Activated T-helper 2 cell treated with anti-CD3 and anti-CD28 coated beads, Interferon-gamma antibody, Interleukin-2, Interleukin-4, amounts not matched to agents 10 μg/mL and 5 μg/mL and 100 μg/mL, durations not matched to agents 14 hours and 24 hours and 36 hours (primary cell): ENCODE results near the gene IL17REL. TPM values are rescaled to one million over a fixed set of nuclear protein-coding genes. Genes with fewer than 3 reads are reported as not detected.

Source experiments
- DNase-seq: peaks from one replicate; pipeline ENCODE4 v3.0.0; 2021; ENCODE audit warnings: low spot score
- H3K27ac Mint-ChIP-seq: one replicate; pipeline ENCODE4 v1.8.0; 2021; ENCODE audit warnings: mixed read lengths
- H3K27me3 Mint-ChIP-seq: one replicate; pipeline ENCODE4 v1.8.0; 2021; ENCODE audit warnings: low read depth, mixed read lengths
- H3K36me3 Mint-ChIP-seq: one replicate; pipeline ENCODE4 v1.8.0; 2021; ENCODE audit warnings: low read depth, mixed read lengths
- H3K4me1 Mint-ChIP-seq: one replicate; pipeline ENCODE4 v1.8.0; 2021; ENCODE audit warnings: low read depth, mixed read lengths
- H3K4me3 Mint-ChIP-seq: one replicate; pipeline ENCODE4 v1.8.0; 2021; ENCODE audit warnings: low read depth, mild to moderate bottlenecking, moderate library complexity, mixed read lengths
- H3K9me3 Mint-ChIP-seq: one replicate; pipeline ENCODE4 v1.8.0; 2021; ENCODE audit warnings: mixed read lengths
- intact Hi-C: fragments of 100-400 bp; cut with micrococcal nuclease; formaldehyde crosslinking; loops from one replicate; pipeline ENCODE4 v1.15.1; 2023
- total RNA-seq: library from RNA; stranded (reverse); gene quantifications from 2 replicates; pipeline ENCODE4 v1.2.3, GENCODE V29; 2022

Gene IL17REL
- total RNA-seq, 1 donor from 2014 or later, result not detected

DNA sequence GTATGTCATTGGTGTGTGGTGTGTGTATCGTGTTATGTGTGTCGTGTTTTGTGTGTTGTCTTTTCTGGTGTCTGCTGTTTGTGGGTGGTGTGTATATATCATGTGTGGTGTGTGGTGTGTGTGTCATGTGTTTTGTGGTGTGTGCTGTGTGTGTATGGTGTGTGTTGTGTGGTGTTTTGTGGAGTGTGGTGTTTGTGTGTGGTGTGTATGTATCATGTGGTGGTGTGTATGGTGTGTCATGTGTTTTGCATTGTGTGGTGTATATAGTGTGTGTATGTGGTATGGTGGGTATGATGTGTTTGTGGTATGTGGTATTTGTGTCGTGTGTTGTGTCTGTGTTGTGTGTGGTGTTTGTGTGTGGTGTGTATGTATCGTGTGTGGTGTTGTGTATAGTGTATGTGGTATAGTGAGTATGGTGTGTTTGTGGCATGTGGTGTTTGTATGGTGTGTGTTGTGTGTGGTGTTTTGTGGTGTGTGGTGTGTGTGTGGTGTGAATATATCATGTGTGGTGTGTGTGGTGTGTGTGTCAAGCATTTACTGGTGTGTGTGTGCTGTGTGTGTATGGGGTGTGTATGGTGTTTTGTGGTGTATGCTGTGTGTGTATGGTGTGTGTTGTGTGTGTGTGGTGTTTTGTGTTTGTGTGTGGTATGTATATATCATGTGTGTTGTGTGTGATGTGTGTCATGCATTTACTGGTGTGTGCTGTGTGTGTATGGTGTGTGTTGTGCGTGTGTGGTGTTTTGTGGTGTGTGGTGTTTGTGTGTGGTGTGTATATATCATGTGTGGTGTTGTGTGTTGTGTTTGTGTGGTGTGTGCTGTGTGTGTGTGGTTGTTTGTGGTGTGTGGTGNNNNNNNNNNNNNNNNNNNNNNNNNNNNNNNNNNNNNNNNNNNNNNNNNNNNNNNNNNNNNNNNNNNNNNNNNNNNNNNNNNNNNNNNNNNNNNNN, 39.3 kb downstream of the IL17REL start:
- H3K4me1 Mint-ChIP-seq, result peaks cover 22% of the 10 kb centered on the region
- no peak overlapping the region for H3K27ac Mint-ChIP-seq
- H3K36me3 Mint-ChIP-seq, result peaks cover 7% of the 10 kb centered on the region
- H3K4me3 Mint-ChIP-seq, result no peak overlapping the region
- DNase-seq, result no peak
- intact Hi-C loops, result no loop called here
- H3K27me3 Mint-ChIP-seq, result no peaks in the 10 kb centered on the region
- H3K9me3 Mint-ChIP-seq, result peaks cover 5% of the 10 kb centered on the region

DNA sequence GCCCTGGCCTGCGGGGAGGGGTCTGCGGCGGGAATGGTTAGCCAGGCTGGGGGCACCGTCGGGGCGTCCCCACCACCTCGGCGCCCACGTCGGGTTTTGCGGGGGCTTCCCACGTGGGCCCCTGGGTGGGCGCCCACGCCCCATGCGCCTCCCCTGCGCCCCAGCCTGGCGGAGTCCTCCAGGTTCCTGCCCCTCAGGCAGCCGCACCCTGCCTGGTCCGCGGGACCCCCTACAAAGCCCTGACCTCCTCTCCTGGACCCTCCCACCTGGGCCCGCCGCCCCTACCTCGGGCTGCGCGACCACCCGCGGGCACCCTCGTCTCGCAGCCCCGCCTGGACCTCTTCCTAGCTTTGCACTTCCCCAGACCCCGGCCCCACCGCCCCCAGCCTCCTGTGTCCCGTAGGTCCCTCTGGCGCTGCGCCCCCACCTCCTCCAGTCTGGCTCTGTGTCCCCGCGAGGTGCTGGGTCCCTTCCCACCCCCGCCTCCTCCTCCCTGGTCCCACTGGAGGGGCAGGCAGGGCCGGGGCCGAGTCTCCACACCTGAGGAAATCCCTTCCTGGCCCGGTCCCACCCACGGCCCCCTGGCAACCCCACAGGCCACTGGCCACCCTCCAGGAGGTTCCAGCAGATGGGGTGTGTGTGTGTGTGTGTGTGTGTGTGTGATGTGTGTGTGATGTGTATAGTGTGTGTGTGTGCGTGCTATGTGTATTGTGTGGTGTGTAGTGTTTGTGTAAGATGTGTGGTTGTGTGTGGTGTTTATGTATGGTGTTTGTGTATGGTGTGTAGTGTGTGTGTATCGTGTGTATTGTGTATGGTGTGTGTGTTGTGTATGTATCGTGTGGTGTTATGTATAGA, 40.2 kb downstream of the IL17REL start:
- Mint-ChIP-seq H3K36me3 (peaks cover 7% of the 10 kb centered on the region), H3K4me1 (peaks cover 25% of the 10 kb centered on the region), H3K4me3 (no peak overlapping the region), H3K9me3 (peaks cover 5% of the 10 kb centered on the region), H3K27ac (no peak overlapping the region), H3K27me3 (no peaks in the 10 kb centered on the region)
- DNase-seq, result no peak
- intact Hi-C loops, result no loop called here

DNA sequence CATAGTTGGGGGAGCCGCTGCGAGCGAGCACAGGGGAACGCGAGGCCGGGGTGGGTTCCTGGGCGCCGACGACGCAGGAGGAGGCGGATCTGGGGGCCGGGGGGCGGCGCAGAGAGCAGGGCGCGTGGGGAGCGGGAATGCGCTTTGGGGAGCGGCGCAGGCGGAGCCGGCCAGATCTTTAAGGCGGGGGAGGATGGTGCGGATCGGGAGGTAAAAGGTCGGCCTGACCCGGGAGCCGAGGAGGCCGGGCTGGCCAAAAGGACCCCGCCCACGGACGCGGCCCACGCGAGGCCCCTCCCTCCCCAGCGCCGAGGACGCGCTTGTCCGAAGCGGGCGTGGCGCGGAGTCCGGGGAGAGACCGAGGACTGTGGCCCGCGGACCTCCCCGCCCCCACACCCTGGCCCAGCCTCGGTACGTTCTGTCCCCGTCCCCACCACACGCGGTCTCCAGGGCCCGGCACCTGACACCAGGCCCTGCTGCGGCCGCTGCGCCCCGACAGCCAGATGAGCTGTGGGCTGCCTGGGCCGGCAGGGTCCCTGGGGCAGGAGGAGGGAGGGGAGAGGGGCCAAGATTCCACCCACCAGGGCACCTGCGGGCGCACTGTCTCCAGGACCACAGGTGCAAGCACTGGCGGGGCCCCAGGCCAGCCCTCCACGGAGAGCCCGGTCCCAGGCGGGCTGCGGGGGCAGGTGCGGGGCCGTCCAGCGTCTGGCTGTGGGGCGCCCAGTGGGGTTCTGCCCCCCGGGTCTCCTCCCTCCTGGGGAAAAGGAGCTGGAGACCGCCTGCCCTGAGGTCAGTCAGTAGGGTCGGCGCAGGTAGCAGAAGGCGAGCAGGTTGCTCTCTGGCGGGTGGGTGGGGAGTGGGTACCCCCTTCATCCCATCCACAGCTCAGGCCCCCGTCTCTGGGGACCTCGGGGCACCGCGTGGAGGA, 41.1 kb downstream of the IL17REL start:
- Mint-ChIP-seq H3K27ac (peak overlapping the region; percentile 88), H3K36me3 (peaks cover 5% of the 10 kb centered on the region), H3K27me3 (no peaks in the 10 kb centered on the region), H3K4me3 (peak overlapping the region; percentile 77), H3K9me3 (peaks cover 5% of the 10 kb centered on the region), H3K4me1 (peaks cover 21% of the 10 kb centered on the region)
- intact Hi-C loops, result loop anchor here (2.0 kb wide), 4 partner anchors 35 to 229 kb away; partner anchors contain the start of gene SELENOO
- DNase-seq, result no peak

DNA sequence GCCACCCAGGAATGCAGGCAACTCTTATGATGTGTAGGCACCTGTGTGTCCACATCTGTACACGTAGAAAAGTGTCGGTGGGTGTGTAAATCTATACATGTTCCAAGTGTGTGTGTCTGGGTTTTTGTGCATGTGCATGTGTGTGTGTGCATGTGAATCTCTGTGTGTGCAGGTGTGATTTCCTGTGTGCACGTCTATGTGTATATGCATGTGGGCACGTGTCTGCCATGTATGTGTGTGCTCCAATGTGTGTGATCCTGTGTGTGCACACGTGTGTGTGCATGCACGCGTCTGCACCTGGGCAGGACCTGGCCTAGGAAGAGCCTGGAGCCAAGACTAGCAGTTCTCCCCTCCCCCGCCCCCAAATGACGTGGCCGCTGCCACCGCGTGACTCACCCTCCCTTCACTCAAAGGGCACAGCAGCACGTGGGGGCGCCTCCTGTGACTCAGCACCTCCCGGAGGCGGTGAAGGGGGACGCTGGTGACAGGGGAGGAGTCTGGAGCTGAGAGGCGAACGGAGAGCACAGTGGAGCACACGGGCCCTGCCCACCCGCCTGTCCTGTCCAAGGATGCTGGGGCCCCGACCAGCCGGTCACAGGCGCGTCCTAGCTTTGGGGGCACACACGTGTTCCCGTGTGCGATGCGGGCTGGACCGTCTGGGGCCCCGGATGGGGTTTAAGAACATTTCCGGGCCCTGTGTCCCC, 41.9 kb downstream of the IL17REL start:
- H3K4me1 Mint-ChIP-seq, result peaks cover 19% of the 10 kb centered on the region
- H3K9me3 Mint-ChIP-seq, result peaks cover 5% of the 10 kb centered on the region
- intact Hi-C loops, result loop anchor here (2.0 kb wide), 4 partner anchors 34 to 230 kb away; partner anchors contain the start of gene SELENOO
- H3K36me3 Mint-ChIP-seq, result peaks cover 5% of the 10 kb centered on the region
- H3K27ac Mint-ChIP-seq, result peak overlapping the region; percentile 88
- peak overlapping the region; percentile 77 for H3K4me3 Mint-ChIP-seq
- no peaks in the 10 kb centered on the region for H3K27me3 Mint-ChIP-seq
- peak; percentile 90 for DNase-seq

- no peak for DNase-seq
- H3K36me3 Mint-ChIP-seq, result peaks cover 10% of the 10 kb centered on the region
- no peak overlapping the region for H3K4me3 Mint-ChIP-seq
These were observed 42.6 kb downstream of the IL17REL start for GRCh38 chr22:49969751-49970527.

GRCh38 chr22:49968831-49969661, 43.5 kb downstream of the IL17REL start:
- Mint-ChIP-seq H3K27ac (no peak overlapping the region), H3K9me3 (no peaks in the 10 kb centered on the region), H3K4me1 (peaks cover 17% of the 10 kb centered on the region), H3K36me3 (peaks cover 19% of the 10 kb centered on the region), H3K27me3 (no peaks in the 10 kb centered on the region), H3K4me3 (no peak overlapping the region)
- intact Hi-C loops, result no loop called here
- no peak for DNase-seq

More at GRCh38 chr22:49969751-49970527, 42.6 kb downstream of the IL17REL start:
- Mint-ChIP-seq H3K9me3 (no peaks in the 10 kb centered on the region), H3K27me3 (no peaks in the 10 kb centered on the region), H3K4me1 (peaks cover 15% of the 10 kb centered on the region), H3K27ac (peak overlapping the region; percentile 88)
- intact Hi-C loops, result loop anchor here (2.0 kb wide), 4 partner anchors 33 to 231 kb away; partner anchors contain the start of gene SELENOO

DNA sequence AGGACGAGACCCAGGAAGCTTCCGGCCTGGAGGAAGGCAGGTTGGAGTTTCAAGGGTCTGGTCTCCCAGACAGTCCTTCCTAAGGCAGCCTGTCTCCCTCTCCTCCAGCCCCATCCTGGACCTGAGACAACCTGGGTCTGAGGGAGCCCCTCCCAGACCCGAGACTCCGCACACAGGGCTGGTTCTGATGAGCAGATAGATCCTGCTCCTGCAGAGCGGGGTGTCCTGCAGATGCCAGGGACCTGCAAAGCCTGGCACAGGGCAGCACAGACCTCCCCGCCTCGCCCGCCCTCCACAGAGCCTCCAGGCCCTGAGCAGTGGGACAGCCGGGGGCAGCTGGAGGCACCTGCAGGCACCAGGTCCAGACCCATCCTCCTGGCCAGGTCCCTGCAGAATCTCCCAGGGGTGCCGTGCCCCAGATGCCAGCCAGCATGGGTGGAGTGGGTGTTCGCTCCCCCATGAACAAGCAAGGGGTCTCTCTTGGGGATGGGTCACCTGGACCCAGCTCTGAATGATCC, 44.2 kb downstream of the IL17REL start:
- Mint-ChIP-seq H3K4me3 (no peak overlapping the region), H3K36me3 (peaks cover 26% of the 10 kb centered on the region), H3K9me3 (no peaks in the 10 kb centered on the region), H3K4me1 (peaks cover 22% of the 10 kb centered on the region), H3K27me3 (no peaks in the 10 kb centered on the region), H3K27ac (no peak overlapping the region)
- no peak for DNase-seq
- intact Hi-C loops, result no loop called here

- Mint-ChIP-seq H3K4me1 (peaks cover 22% of the 10 kb centered on the region), H3K9me3 (no peaks in the 10 kb centered on the region), H3K27me3 (no peaks in the 10 kb centered on the region), H3K36me3 (peaks cover 32% of the 10 kb centered on the region), H3K4me3 (no peak overlapping the region), H3K27ac (no peak overlapping the region)
- no peak for DNase-seq
- intact Hi-C loops, result no loop called here
These were observed 44.8 kb downstream of the IL17REL start for GRCh38 chr22:49967706-49968208.

GRCh38 chr22:49966774-49967705, 45.5 kb downstream of the IL17REL start:
- Mint-ChIP-seq H3K36me3 (peaks cover 38% of the 10 kb centered on the region), H3K9me3 (no peaks in the 10 kb centered on the region), H3K27me3 (no peaks in the 10 kb centered on the region), H3K4me1 (peaks cover 22% of the 10 kb centered on the region), H3K27ac (peak overlapping the region; percentile 42), H3K4me3 (no peak overlapping the region)
- DNase-seq, result peak; percentile 12
- intact Hi-C loops, result no loop called here
